ENCODE data around the gene BMP5.

BMP5 gene

GRCh38 chr6:55798571-55798970 lies 76.8 kb downstream of the BMP5 start:
- DNase-seq = no peak

DNA sequence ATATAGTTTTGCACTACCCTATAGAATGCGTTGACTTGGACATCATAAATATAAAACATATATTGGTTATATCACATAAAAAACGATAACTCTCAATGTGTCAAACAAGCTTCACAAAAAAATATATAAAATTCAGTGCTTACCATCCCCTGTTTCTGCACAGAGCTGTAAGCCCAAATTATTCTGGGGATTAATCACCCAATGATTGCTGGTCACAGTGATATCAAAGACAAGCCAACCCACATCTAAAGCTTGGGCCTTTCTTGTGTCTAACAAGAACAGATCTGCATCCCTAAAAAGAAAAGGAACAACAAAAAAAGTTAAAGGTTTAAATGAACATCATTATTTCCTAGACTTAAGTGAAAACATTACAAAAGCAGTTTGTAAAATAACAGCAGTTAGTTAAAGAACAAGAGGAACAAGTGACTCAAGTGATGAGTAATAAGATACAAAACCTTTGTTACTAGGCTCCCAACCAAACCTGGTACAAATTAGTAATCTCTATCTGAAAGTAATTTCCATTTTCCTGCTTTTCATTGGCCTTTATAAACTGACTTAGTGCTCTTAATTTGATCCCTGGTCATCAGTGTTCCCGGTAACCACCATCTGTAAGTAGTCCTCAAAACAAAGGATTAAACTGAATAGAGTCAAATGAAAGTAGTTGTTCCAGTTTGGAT lies 81.1 kb downstream of the BMP5 start:
- DNase-seq = no peak

GRCh38 chr6:55785273-55785672 lies 90.1 kb downstream of the BMP5 start:
- DNase-seq = no peak

GRCh38 chr6:55782275-55782674 lies 93.1 kb downstream of the BMP5 start:
- DNase-seq = no peak

GRCh38 chr6:55778705-55779104 lies 96.7 kb downstream of the BMP5 start:
- no peak for DNase-seq

- no peak for DNase-seq
Observed at GRCh38 chr6:55777469-55777868, 97.9 kb downstream of the BMP5 start.

DNA sequence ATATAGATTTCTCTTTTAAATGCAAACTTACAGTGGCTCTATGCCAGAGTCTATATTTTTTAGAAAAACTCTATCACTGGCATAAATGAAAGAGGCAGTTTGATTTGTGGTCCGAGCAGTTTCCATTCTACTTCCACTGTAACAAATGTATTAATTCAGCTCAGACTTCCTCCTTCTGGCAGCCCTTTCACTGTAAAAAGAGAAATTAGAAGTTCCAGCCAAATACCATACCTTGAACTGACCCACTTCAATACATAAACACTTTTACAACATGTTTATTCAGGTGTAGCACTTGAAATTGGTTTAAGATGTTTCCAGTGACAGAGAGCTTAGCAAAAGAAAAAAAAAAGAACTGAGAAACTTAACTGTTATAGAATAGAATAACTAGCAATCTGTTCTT lies 99.3 kb downstream of the BMP5 start:
- DNase-seq = peak; percentile 48

- peak; percentile 47 for DNase-seq
Observed at GRCh38 chr6:55775029-55775318, 100.4 kb downstream of the BMP5 start.

- DNase-seq = no peak
Observed at GRCh38 chr6:55774286-55775028, 100.9 kb downstream of the BMP5 start.

GRCh38 chr6:55773620-55774216 lies 101.7 kb downstream of the BMP5 start:
- DNase-seq = no peak

DNA sequence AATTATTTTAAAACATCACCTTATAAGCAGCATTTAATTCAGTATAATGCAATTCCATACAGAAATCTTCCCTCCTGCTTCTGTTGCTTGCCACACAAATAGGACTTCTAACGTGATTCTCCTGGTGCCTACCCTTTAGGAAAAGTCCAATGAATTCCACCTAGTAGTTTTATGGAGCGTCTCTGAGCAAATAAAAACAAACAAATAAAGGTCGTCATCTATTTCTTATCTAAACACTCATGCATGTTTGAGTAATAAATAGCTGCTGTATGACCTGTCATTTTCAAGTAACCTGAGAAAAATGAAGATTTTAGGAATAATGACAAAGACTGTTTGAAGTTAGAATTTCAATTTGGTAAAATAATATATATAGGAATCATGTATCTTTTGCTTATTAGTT lies 102.7 kb downstream of the BMP5 start:
- peak; percentile 66 for DNase-seq

- DNase-seq = no peak
Observed at GRCh38 chr6:55759536-55759935, 115.9 kb downstream of the BMP5 start.

GRCh38 chr6:55758156-55758937 lies 117.0 kb downstream of the BMP5 start:
- no peak for DNase-seq

DNA sequence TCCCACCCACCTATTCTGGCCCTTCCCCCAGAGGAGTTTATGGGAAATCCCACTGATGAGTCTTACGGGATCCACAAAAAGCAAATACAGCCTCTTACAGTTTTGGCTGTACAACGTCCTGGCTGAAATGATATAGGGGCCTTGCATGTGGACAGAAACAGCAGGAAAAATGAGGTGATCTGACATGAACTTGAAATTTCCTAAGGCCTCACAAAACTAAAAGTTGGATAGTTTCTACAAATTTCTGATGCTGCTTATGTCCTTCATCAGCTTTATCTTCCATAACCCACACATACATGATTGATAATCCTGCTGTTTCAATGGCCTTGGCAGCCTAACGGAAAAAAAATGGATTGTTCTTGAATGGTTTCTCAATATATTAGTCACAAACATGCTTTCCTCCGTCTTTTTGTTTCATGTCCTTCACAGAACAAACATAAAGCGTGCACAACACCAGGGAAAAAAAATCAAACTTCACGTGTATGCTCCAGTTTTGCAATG lies 118.8 kb downstream of the BMP5 start:
- DNase-seq = no peak

DNA sequence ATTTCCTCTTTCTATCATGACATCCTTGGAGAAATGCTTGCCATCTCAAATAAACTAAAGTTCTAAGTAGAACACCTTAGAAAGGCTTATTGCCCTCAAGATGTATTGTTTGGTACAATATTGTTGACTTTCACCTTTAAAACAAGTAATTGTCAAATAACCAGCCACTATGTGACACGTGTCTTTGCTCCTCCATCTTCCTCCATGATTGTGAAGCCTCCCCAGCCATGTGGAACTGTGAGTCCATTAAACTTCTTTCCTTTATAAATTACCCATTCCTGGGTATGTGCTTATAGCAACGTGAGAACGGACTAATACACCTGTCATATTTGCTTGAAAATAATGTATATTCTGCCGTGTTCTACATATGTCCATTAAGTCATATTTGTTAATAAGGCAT lies 126.5 kb downstream of the BMP5 start:
- no peak for DNase-seq

GRCh38 chr6:55746473-55746872 lies 128.9 kb downstream of the BMP5 start:
- DNase-seq = no peak

- DNase-seq = no peak
Observed at GRCh38 chr6:55734256-55734655, 141.1 kb downstream of the BMP5 start.

DNA sequence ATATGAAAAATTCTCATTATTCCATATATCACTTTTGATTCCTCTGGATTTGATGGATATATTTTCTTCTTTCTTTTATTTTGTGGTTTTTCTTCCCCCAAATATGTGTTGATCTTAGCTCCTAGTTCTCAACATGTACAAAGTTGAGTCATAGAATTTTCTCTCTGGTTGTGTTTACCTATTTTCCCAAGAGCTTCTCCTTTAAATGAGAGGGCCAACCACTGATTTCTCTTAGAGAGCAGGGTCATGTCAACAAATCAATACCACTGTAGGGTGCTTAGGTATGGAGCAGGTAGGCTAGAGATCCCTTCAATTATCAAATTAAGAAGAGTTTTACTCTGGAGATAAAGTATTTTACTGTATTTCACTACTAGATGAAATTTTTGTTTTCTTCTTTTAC lies 145.7 kb downstream of the BMP5 start:
- DNase-seq = no peak

DNA sequence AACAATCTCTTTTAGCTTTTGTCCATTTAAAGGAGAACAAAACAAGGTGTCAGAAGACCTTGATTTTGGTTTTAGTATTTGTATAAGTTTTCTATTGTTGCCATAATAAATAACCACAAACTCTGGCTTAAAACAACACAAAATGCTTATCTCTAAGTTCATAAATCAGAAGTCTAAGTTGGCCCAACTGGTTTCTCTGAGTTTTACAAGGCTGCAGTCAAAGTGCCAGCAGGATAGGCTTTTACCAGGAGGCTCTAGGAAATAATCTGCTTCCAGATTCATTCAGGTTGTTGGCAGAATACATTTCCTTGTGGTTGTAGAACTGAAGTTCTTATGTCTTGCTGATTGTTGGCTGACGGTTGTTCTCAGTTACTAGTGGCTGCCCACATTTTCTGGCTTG lies 149.2 kb downstream of the BMP5 start:
- no peak for DNase-seq

DNA sequence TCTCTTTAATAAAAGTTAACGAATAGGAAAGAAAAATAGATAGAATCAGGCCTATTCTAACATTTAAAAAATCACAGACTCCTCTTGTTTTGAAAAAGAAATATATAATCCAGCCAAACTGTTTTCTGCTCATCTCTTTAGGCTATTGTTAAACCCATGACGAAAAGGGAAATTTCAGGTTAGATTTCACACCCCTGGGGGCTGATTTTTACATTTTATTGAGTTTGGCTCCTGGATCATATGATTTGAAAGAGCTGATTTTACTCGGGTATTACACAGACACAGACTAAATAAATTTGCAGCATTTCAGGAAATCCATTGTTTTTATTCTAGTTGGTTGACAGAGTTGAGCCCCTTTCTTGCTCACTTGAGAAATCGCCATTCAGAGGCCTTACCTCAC lies 160.6 kb downstream of the BMP5 start:
- DNase-seq = no peak

- DNase-seq = no peak
Observed at GRCh38 chr6:55713436-55713835, 162.0 kb downstream of the BMP5 start.

DNA sequence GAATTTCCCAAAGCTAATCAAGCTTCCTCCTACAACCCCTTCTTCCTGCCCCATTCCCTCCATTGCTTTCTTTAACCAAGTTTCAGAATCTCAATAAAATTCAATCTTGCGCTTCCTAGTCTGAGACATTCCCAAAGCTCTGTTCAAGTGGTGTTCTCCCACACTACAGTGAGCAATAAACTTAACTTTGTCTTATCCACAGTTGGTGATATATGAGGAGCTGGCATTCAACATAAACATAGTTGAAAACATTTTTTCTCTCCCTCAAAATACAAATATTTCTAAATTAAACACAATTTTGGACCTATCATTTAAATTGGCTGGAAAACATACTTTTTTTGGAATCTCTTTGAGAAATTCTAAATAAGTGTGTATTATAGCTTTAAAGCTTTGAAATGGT lies 166.7 kb downstream of the BMP5 start:
- DNase-seq = no peak

All from NCI-H510A treated with DMSO at 0.1 percent for 48 hours (cell line).